ENCODE data around the gene IGSF22.

- no peak for TF ChIP-seq SIN3A (IDR thresholded peaks at IDR 0.05; ENCODE audit: borderline replicate concordance, insufficient read depth, low read length)
- TF ChIP-seq REST (IDR thresholded peaks at IDR 0.05; ENCODE audit: insufficient read depth in 1 of 2, low read depth in 2 of 2, low read length in 2 of 2) = no peak
- TF ChIP-seq POLR2AphosphoS5 (IDR thresholded peaks at IDR 0.05; ENCODE audit: low read depth, low read length) = no peak
- TF ChIP-seq TAF1 (IDR thresholded peaks at IDR 0.05; ENCODE audit: borderline replicate concordance, insufficient read depth, low read length) = no peak
- no peak for TF ChIP-seq FOXP2 (optimal IDR thresholded peaks at IDR 0.05; ENCODE audit: borderline replicate concordance, extremely low read depth, extremely low read length, insufficient read depth)
These were observed 10.7 kb upstream of the IGSF22 start for GRCh38 chr11:18736590-18737148.
